ENCODE results near the gene IL31RA. TPM values are rescaled to one million over a fixed set of nuclear protein-coding genes. Genes with fewer than 3 reads are reported as not detected.

Gene IL31RA
- total RNA-seq, 1 donor from 2014 or later: 5.7 TPM

GRCh38 chr5:55866485-55866884 lies 15.3 kb downstream of the IL31RA start:
- peaks cover 12% of the 10 kb centered on the region for H3K4me1 Mint-ChIP-seq (ENCODE audit: low read depth, unreplicated experiment)
- no peak overlapping the region for H3K4me2 ChIP-seq (ENCODE audit: low read length)
- no peaks in the 10 kb centered on the region for H3K9me3 Mint-ChIP-seq (ENCODE audit: unreplicated experiment)
- no peaks in the 10 kb centered on the region for H4K20me1 ChIP-seq (ENCODE audit: insufficient read depth, low read length)
- no peak overlapping the region for H3K4me3 ChIP-seq (ENCODE audit: insufficient read depth, low read depth, low read length)
- FAIRE-seq: no peak
- H3K27ac Mint-ChIP-seq (ENCODE audit: unreplicated experiment): no peak overlapping the region
- no peaks in the 10 kb centered on the region for H3K36me3 ChIP-seq (ENCODE audit: insufficient read depth, low read length)
- TF ChIP-seq CTCF (IDR thresholded peaks at IDR 0.05; ENCODE audit: insufficient read depth, low read depth, low read length) (no peak), EZH2 (IDR thresholded peaks at IDR 0.05; ENCODE audit: insufficient read depth, low read length) (no peak)
- no peak overlapping the region for H2AFZ ChIP-seq (ENCODE audit: low read depth, low read length)
- no peak overlapping the region for H3K4me3 Mint-ChIP-seq (ENCODE audit: unreplicated experiment)
- no peaks in the 10 kb centered on the region for H3K27me3 ChIP-seq (ENCODE audit: insufficient read depth, low read length)
- no peaks in the 10 kb centered on the region for H3K36me3 Mint-ChIP-seq (ENCODE audit: low read depth, unreplicated experiment)
- no peak overlapping the region for H3K27ac ChIP-seq (ENCODE audit: low read depth, low read length)
- no peaks in the 10 kb centered on the region for H3K9me3 ChIP-seq (ENCODE audit: insufficient read depth, low read depth, low read length)
- DNase-seq (ENCODE audit: low read depth): no peak
- no peaks in the 10 kb centered on the region for H3K79me2 ChIP-seq (ENCODE audit: insufficient read depth, low read length)
- H3K27me3 Mint-ChIP-seq (ENCODE audit: low read depth, unreplicated experiment): no peaks in the 10 kb centered on the region
- no peak overlapping the region for H3K9ac ChIP-seq (ENCODE audit: low read length)
- H3K4me1 ChIP-seq (ENCODE audit: insufficient read depth, low read length): peaks cover 16% of the 10 kb centered on the region

GRCh38 chr5:55866934-55867333 lies 15.8 kb downstream of the IL31RA start:
- Mint-ChIP-seq H3K4me3 (ENCODE audit: unreplicated experiment) (no peak overlapping the region), H3K27ac (ENCODE audit: unreplicated experiment) (no peak overlapping the region)

More at GRCh38 chr5:55866934-55867333, 15.8 kb downstream of the IL31RA start:
- H3K9ac ChIP-seq (ENCODE audit: low read length): no peak overlapping the region
- no peaks in the 10 kb centered on the region for H3K36me3 ChIP-seq (ENCODE audit: insufficient read depth, low read length)
- Mint-ChIP-seq H3K4me1 (ENCODE audit: low read depth, unreplicated experiment) (peaks cover 12% of the 10 kb centered on the region), H3K27me3 (ENCODE audit: low read depth, unreplicated experiment) (no peaks in the 10 kb centered on the region), H3K9me3 (ENCODE audit: unreplicated experiment) (no peaks in the 10 kb centered on the region), H3K36me3 (ENCODE audit: low read depth, unreplicated experiment) (no peaks in the 10 kb centered on the region)
- no peak overlapping the region for H3K4me3 ChIP-seq (ENCODE audit: insufficient read depth, low read depth, low read length)
- no peak for FAIRE-seq
- TF ChIP-seq CTCF (IDR thresholded peaks at IDR 0.05; ENCODE audit: insufficient read depth, low read depth, low read length) (no peak), EZH2 (IDR thresholded peaks at IDR 0.05; ENCODE audit: insufficient read depth, low read length) (no peak)
- no peaks in the 10 kb centered on the region for H3K79me2 ChIP-seq (ENCODE audit: insufficient read depth, low read length)
- no peaks in the 10 kb centered on the region for H3K27me3 ChIP-seq (ENCODE audit: insufficient read depth, low read length)
- no peak overlapping the region for H3K27ac ChIP-seq (ENCODE audit: low read depth, low read length)
- no peaks in the 10 kb centered on the region for H4K20me1 ChIP-seq (ENCODE audit: insufficient read depth, low read length)
- H3K9me3 ChIP-seq (ENCODE audit: insufficient read depth, low read depth, low read length): no peaks in the 10 kb centered on the region
- H3K4me2 ChIP-seq (ENCODE audit: low read length): no peak overlapping the region
- DNase-seq (ENCODE audit: low read depth): no peak
- H3K4me1 ChIP-seq (ENCODE audit: insufficient read depth, low read length): peaks cover 16% of the 10 kb centered on the region
- H2AFZ ChIP-seq (ENCODE audit: low read depth, low read length): no peak overlapping the region
